Ovary (tissue), 3 donors: ENCODE measurements around the gene PRMT1.

Experiments used
- EP300 ChIP-seq: sonication (generic); formaldehyde crosslinking; IDR thresholded peaks from one replicate; pipeline ENCODE4 v1.6.1; 2017; ENCODE audit warnings: antibody characterized with exemption
- POLR2A ChIP-seq: fragments of 450-650 bp; IDR thresholded peaks from one replicate; pipeline ENCODE4 v1.6.1; 2017; ENCODE audit warnings: antibody characterized with exemption, mild to moderate bottlenecking, moderate library complexity
- TF ChIP-seq, protein P1 (sequence below), 3 donors: fragments of 450-650 bp in 2 of 3; fragments of 200-600 bp in 1 of 3; IDR thresholded peaks; one replicate each; pipeline versions ENCODE4 v1.5.1 to v1.8.0; 2016 to 2022; ENCODE audit warnings: antibody characterized with exemption in 3 of 3, mild to moderate bottlenecking in 1 of 3
- donor health status: DM: no; HTN: no; CAD: no.

GRCh38 chr19:49705919-49706318 is 28.8 kb downstream of the PRMT1 start:
- TF ChIP-seq EP300 (no peak), POLR2A (no peak)
- TF ChIP-seq, protein P1, sequence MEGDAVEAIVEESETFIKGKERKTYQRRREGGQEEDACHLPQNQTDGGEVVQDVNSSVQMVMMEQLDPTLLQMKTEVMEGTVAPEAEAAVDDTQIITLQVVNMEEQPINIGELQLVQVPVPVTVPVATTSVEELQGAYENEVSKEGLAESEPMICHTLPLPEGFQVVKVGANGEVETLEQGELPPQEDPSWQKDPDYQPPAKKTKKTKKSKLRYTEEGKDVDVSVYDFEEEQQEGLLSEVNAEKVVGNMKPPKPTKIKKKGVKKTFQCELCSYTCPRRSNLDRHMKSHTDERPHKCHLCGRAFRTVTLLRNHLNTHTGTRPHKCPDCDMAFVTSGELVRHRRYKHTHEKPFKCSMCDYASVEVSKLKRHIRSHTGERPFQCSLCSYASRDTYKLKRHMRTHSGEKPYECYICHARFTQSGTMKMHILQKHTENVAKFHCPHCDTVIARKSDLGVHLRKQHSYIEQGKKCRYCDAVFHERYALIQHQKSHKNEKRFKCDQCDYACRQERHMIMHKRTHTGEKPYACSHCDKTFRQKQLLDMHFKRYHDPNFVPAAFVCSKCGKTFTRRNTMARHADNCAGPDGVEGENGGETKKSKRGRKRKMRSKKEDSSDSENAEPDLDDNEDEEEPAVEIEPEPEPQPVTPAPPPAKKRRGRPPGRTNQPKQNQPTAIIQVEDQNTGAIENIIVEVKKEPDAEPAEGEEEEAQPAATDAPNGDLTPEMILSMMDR (IDR thresholded peaks at IDR 0.05) = no peak
